Liver (tissue), 9 donors: Measurements from ENCODE around the gene KCNT1. TPM values are rescaled to one million over a fixed set of nuclear protein-coding genes. Genes with fewer than 3 reads are reported as not detected.

Experiments
- DNase-seq: peaks from one replicate; pipeline ENCODE4 v3.0.0-alpha.2; 2017; ENCODE audit warnings: low spot score
- H3K27ac ChIP-seq, 2 donors: one replicate each; pipeline ENCODE4 v1.7.0; 2013; ENCODE audit warnings: inconsistent platforms in 2 of 2, low read length in 2 of 2, control low read depth in 1 of 2, low read depth in 1 of 2, mild to moderate bottlenecking in 1 of 2
- H3K27me3 ChIP-seq, 4 donors: one replicate each; pipeline versions ENCODE4 v1.6.1 to v1.7.0; 2013; ENCODE audit warnings: low read length in 3 of 4, inconsistent platforms in 1 of 4, mild to moderate bottlenecking in 1 of 4, moderate library complexity in 1 of 4; ENCODE audit not compliant: control insufficient read depth in 4 of 4, insufficient read depth in 4 of 4
- H3K36me3 ChIP-seq, 4 donors: one replicate each; pipeline versions ENCODE4 v1.6.1 to v1.7.0; 2013; ENCODE audit warnings: low read length in 3 of 4, mild to moderate bottlenecking in 3 of 4, low read depth in 1 of 4, moderate library complexity in 1 of 4; ENCODE audit not compliant: control insufficient read depth in 4 of 4, insufficient read depth in 3 of 4
- H3K4me1 ChIP-seq, 4 donors: one replicate each; pipeline versions ENCODE4 v1.6.1 to v1.7.0; 2013; ENCODE audit warnings: low read length in 3 of 4, mild to moderate bottlenecking in 3 of 4, moderate library complexity in 1 of 4; ENCODE audit not compliant: control insufficient read depth in 4 of 4, insufficient read depth in 4 of 4
- H3K4me3 ChIP-seq, 3 donors: one replicate each; pipeline versions ENCODE4 v1.6.1 to v1.7.0; 2013; ENCODE audit warnings: low read length in 3 of 3, control low read depth in 1 of 3, low read depth in 1 of 3, mild to moderate bottlenecking in 1 of 3
- H3K9ac ChIP-seq, 2 donors: one replicate each; pipeline ENCODE4 v1.7.0; 2013; ENCODE audit warnings: low read length in 2 of 2, mild to moderate bottlenecking in 2 of 2, moderate library complexity in 2 of 2, control low read depth in 1 of 2, low read depth in 1 of 2
- H3K9me3 ChIP-seq, 4 donors: one replicate each; pipeline versions ENCODE4 v1.6.1 to v1.7.0; 2013; ENCODE audit warnings: low read length in 3 of 4; ENCODE audit not compliant: control insufficient read depth in 4 of 4
- FOXA1 ChIP-seq: IDR thresholded peaks from 2 replicates; pipeline ENCODE4 v1.6.1; 2016; ENCODE audit warnings: antibody characterized with exemption
- GABPA ChIP-seq, 2 donors: IDR thresholded peaks in 1 of 2; conservative IDR thresholded peaks in 1 of 2; 2 replicates each; pipeline ENCODE4 v1.6.1; 2016; ENCODE audit warnings: antibody characterized with exemption in 2 of 2, mild to moderate bottlenecking in 1 of 2, moderate library complexity in 1 of 2
- HNF4A ChIP-seq, 2 donors: conservative IDR thresholded peaks; 2 replicates each; pipeline ENCODE4 v1.6.1; 2016; ENCODE audit warnings: antibody characterized with exemption in 2 of 2, mild to moderate bottlenecking in 2 of 2
- JUND ChIP-seq, 2 donors: IDR thresholded peaks; 2 replicates each; pipeline ENCODE4 v1.6.1; 2016; ENCODE audit warnings: antibody characterized with exemption in 2 of 2
- NR2F2 ChIP-seq: IDR thresholded peaks from 2 replicates; pipeline ENCODE4 v1.6.1; 2016; ENCODE audit warnings: antibody characterized with exemption
- RAD21 ChIP-seq, 2 donors: IDR thresholded peaks; 2 replicates each; pipeline ENCODE4 v1.6.1; 2016; ENCODE audit warnings: antibody characterized with exemption in 2 of 2, mild to moderate bottlenecking in 2 of 2
- RXRA ChIP-seq, 2 donors: IDR thresholded peaks; 2 replicates each; pipeline ENCODE4 v1.6.1; 2017 to 2018; ENCODE audit warnings: antibody characterized with exemption in 2 of 2, mild to moderate bottlenecking in 1 of 2
- SP1 ChIP-seq: IDR thresholded peaks from 2 replicates; pipeline ENCODE4 v1.6.1; 2018; ENCODE audit warnings: antibody characterized with exemption, mild to moderate bottlenecking
- TAF1 ChIP-seq: conservative IDR thresholded peaks from 2 replicates; pipeline ENCODE4 v1.6.1; 2016; ENCODE audit warnings: antibody characterized with exemption, mild to moderate bottlenecking
- YY1 ChIP-seq: IDR thresholded peaks from 2 replicates; pipeline ENCODE4 v1.6.1; 2016; ENCODE audit warnings: antibody characterized with exemption, mild to moderate bottlenecking
- ZBTB33 ChIP-seq: IDR thresholded peaks from 2 replicates; pipeline ENCODE4 v1.6.1; 2016; ENCODE audit warnings: antibody characterized with exemption
- WGBS: extraction: QIAGEN DNeasy Blood & Tissue Kit; methylation state at CpG from one replicate; pipeline ENCODE4 v1.1.7; 2013; 5-methylcytosine and 5-hydroxymethylcytosine counted together
- polyA plus RNA-seq, 2 donors: library from polyadenylated mRNA; stranded (reverse) in 1 of 2; unstranded in 1 of 2; fragments of 200-250 nt in 1 of 2; fragments of >200 nt in 1 of 2; fragmentation: Nextera tagmentation in 1 of 2; extraction: Ambion mirVana in 1 of 2; gene quantifications; one replicate each; pipeline versions ENCODE4 v1.2.1 to v1.2.3, GENCODE V29; 2013 to 2015
- total RNA-seq, 2 donors: library from RNA; depleted of rRNA; stranded (reverse); fragments of >200 nt; gene quantifications; one replicate each; pipeline ENCODE4 v1.2.3, GENCODE V29; 2014
- TF ChIP-seq, protein P1 (sequence below): IDR thresholded peaks from 2 replicates; pipeline ENCODE4 v1.6.1; 2016; ENCODE audit warnings: antibody characterized with exemption
- TF ChIP-seq, protein P2 (sequence below): IDR thresholded peaks from 2 replicates; pipeline ENCODE4 v1.6.1; 2016; ENCODE audit warnings: antibody characterized with exemption, mild to moderate bottlenecking
- TF ChIP-seq, protein P3 (sequence below): IDR thresholded peaks from 2 replicates; pipeline ENCODE4 v1.6.1; 2016; ENCODE audit warnings: antibody characterized with exemption
- TF ChIP-seq, protein P4 (sequence below): fragments of 150-350 bp; IDR thresholded peaks from 2 replicates; pipeline ENCODE4 v1.5.1; 2017; ENCODE audit warnings: improper control_type of control experiment, low read depth, low read length; ENCODE audit not compliant: missing input control
- donor health status: healthy.
- donor health status: healthy.
- donor health status: healthy.
- donor health status: healthy.
- donor health status: healthy.

Gene KCNT1
- total and polyA plus RNA-seq, 4 donors, result 0.08 TPM; not detected in 2

DNA sequence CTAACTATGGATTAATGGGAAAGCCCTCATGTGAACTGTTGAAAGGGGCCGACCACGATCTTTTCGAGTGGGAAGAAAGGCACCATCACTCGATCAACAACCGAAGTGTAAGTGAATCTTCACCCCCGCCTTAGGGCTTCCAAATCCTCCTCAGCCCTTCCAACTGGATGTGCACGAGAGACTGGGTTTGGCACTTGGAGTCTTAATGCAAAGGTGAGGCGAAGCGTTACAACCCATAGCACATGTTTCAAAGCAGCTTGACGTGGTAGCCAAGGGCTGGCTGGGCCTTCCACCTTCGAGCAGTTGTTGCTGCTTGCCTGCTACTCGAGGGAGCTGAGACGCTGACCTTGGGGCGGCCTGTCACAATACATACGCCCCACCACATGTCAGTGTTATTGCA, 44.6 kb upstream of the KCNT1 start:
- DNase-seq, result no peak
- WGBS, result 83% methylated on average over 15 of the region's 15 CpGs
- no peaks in the 10 kb centered on the region for H3K36me3 ChIP-seq
- H3K4me1 ChIP-seq, result no peaks in the 10 kb centered on the region
- H3K27ac ChIP-seq, result no peak overlapping the region
- no peak overlapping the region for H3K4me3 ChIP-seq
- TF ChIP-seq JUND (IDR thresholded peaks at IDR 0.05) (no peak), FOXA1 (no peak), SP1 (no peak), YY1 (no peak), RAD21 (IDR thresholded peaks at IDR 0.05) (no peak), GABPA (IDR thresholded peaks at IDR 0.05 in 1 of 2, conservative IDR thresholded peaks at IDR 0.05 in 1 of 2) (no peak), HNF4A (conservative IDR thresholded peaks at IDR 0.05) (no peak), NR2F2 (no peak), RXRA (IDR thresholded peaks at IDR 0.05) (no peak), TAF1 (no peak), ZBTB33 (no peak)
- TF ChIP-seq, protein P1, sequence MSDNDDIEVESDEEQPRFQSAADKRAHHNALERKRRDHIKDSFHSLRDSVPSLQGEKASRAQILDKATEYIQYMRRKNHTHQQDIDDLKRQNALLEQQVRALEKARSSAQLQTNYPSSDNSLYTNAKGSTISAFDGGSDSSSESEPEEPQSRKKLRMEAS, result no peak
- TF ChIP-seq, protein P2, sequence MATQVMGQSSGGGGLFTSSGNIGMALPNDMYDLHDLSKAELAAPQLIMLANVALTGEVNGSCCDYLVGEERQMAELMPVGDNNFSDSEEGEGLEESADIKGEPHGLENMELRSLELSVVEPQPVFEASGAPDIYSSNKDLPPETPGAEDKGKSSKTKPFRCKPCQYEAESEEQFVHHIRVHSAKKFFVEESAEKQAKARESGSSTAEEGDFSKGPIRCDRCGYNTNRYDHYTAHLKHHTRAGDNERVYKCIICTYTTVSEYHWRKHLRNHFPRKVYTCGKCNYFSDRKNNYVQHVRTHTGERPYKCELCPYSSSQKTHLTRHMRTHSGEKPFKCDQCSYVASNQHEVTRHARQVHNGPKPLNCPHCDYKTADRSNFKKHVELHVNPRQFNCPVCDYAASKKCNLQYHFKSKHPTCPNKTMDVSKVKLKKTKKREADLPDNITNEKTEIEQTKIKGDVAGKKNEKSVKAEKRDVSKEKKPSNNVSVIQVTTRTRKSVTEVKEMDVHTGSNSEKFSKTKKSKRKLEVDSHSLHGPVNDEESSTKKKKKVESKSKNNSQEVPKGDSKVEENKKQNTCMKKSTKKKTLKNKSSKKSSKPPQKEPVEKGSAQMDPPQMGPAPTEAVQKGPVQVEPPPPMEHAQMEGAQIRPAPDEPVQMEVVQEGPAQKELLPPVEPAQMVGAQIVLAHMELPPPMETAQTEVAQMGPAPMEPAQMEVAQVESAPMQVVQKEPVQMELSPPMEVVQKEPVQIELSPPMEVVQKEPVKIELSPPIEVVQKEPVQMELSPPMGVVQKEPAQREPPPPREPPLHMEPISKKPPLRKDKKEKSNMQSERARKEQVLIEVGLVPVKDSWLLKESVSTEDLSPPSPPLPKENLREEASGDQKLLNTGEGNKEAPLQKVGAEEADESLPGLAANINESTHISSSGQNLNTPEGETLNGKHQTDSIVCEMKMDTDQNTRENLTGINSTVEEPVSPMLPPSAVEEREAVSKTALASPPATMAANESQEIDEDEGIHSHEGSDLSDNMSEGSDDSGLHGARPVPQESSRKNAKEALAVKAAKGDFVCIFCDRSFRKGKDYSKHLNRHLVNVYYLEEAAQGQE, result no peak
- TF ChIP-seq, protein P3, sequence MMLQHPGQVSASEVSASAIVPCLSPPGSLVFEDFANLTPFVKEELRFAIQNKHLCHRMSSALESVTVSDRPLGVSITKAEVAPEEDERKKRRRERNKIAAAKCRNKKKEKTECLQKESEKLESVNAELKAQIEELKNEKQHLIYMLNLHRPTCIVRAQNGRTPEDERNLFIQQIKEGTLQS, result no peak
- no peaks in the 10 kb centered on the region for H3K9me3 ChIP-seq
- no peaks in the 10 kb centered on the region for H3K27me3 ChIP-seq
- no peak overlapping the region for H3K9ac ChIP-seq

DNA sequence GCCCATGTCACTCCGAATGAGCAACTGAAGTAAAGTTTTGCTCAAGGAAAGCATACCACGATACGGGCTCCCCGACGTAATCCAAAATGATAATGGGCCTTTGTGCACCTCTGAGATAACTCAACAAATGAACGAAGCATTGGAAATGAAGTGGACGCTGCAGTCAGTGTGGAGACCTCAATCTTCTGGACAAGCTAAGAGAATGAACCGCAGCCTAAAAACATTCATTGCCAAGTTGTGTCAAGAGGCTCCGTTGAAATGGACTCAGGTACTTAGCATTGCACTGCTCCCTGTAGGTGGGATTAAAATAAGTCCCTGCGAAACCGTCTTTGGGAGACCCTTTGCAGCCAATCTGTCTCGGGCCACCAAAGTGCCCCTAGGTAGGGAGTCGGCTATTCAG, 42.7 kb upstream of the KCNT1 start:
- Histone ChIP-seq H3K36me3 (no peaks in the 10 kb centered on the region), H3K27me3 (no peaks in the 10 kb centered on the region), H3K9ac (no peak overlapping the region), H3K4me1 (no peaks in the 10 kb centered on the region), H3K27ac (no peak overlapping the region), H3K4me3 (no peak overlapping the region), H3K9me3 (no peaks in the 10 kb centered on the region)
- no peak for DNase-seq
- WGBS, result 92% methylated on average over 13 of the region's 13 CpGs
- TF ChIP-seq NR2F2 (no peak), HNF4A (conservative IDR thresholded peaks at IDR 0.05) (no peak)
- TF ChIP-seq, protein P2, result no peak
- TF ChIP-seq, protein P4, sequence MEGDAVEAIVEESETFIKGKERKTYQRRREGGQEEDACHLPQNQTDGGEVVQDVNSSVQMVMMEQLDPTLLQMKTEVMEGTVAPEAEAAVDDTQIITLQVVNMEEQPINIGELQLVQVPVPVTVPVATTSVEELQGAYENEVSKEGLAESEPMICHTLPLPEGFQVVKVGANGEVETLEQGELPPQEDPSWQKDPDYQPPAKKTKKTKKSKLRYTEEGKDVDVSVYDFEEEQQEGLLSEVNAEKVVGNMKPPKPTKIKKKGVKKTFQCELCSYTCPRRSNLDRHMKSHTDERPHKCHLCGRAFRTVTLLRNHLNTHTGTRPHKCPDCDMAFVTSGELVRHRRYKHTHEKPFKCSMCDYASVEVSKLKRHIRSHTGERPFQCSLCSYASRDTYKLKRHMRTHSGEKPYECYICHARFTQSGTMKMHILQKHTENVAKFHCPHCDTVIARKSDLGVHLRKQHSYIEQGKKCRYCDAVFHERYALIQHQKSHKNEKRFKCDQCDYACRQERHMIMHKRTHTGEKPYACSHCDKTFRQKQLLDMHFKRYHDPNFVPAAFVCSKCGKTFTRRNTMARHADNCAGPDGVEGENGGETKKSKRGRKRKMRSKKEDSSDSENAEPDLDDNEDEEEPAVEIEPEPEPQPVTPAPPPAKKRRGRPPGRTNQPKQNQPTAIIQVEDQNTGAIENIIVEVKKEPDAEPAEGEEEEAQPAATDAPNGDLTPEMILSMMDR, result no peak
